Urinary bladder (tissue), 4 donors: Measurements from ENCODE around the gene ARID4B. TPM values are rescaled to one million over a fixed set of nuclear protein-coding genes. Genes with fewer than 3 reads are reported as not detected.

ENCODE experiments used
- DNase-seq: peaks from one replicate; pipeline ENCODE4 v3.0.0-alpha.2; 2015; ENCODE audit errors: extremely low spot score
- H3K27ac ChIP-seq: one replicate; pipeline ENCODE4 v1.5.1; 2013; ENCODE audit warnings: low read depth, mild to moderate bottlenecking, moderate library complexity
- H3K36me3 ChIP-seq: one replicate; pipeline ENCODE4 v1.6.1; 2013; ENCODE audit warnings: mild to moderate bottlenecking, moderate library complexity; ENCODE audit not compliant: insufficient read depth
- H3K4me1 ChIP-seq: one replicate; pipeline ENCODE4 v1.6.1; 2013; ENCODE audit warnings: mild to moderate bottlenecking, moderate library complexity; ENCODE audit not compliant: insufficient read depth
- H3K4me3 ChIP-seq: one replicate; pipeline ENCODE4 v1.5.1; 2013; ENCODE audit warnings: low read depth, low read length
- WGBS: extraction: QIAGEN DNeasy Blood & Tissue Kit; methylation state at CpG from one replicate; pipeline ENCODE4 v1.1.7; 2013; 5-methylcytosine and 5-hydroxymethylcytosine counted together
- polyA plus RNA-seq: library from polyadenylated mRNA; stranded (reverse); fragments of 200-250 nt; gene quantifications from one replicate; pipeline ENCODE4 v1.2.3, GENCODE V29; 2013
- small RNA-seq: library from RNA; depleted of rRNA; stranded (forward); fragments of <200 nt; gene quantifications from one replicate; pipeline ENCODE3, GENCODE V24; 2014
- total RNA-seq: library from RNA; depleted of rRNA; stranded (reverse); fragments of >200 nt; gene quantifications from one replicate; pipeline ENCODE4 v1.2.3, GENCODE V29; 2014
- donor health status: healthy with polysubstance abuse.
- donor health status: healthy.

The ARID4B gene
- total and polyA plus RNA-seq, 2 donors: 19.1 to 72.0 TPM

GRCh38 chr1:235130766-235131270 is 197.2 kb downstream of the ARID4B start:
- 85% methylated on average over 7 of the region's 7 CpGs for WGBS
- no peak for DNase-seq
- Histone ChIP-seq H3K4me1 (peaks cover 1% of the 10 kb centered on the region), H3K36me3 (no peaks in the 10 kb centered on the region), H3K27ac (no peak overlapping the region), H3K4me3 (no peak overlapping the region)

- Histone ChIP-seq H3K4me3 (no peak overlapping the region), H3K4me1 (peaks cover 1% of the 10 kb centered on the region), H3K36me3 (no peaks in the 10 kb centered on the region), H3K27ac (no peak overlapping the region)
- no peak for DNase-seq
- 96% methylated on average over 4 of the region's 4 CpGs for WGBS
These were observed 198.0 kb downstream of the ARID4B start for GRCh38 chr1:235129774-235130570.

GRCh38 chr1:235128456-235129328 is 199.3 kb downstream of the ARID4B start, which contains the start of gene TOMM20:
Gene TOMM20, minus strand, starts transcription at chr1:235128837. Its CDS starts 122 bp downstream, at chr1:235128715.
- H3K4me3 ChIP-seq: peak within 1 kb of the TSS; percentile 83
- H3K4me1 ChIP-seq: peaks cover 1% of the 10 kb centered on the region
- DNase-seq: peak; percentile 94
- H3K36me3 ChIP-seq: peaks cover 1% of the 10 kb centered on the region
- WGBS: 1% methylated on average over 67 of the region's 67 CpGs
- H3K27ac ChIP-seq: peak within 1 kb of the TSS; percentile 84

- 1% methylated on average over 35 of the region's 35 CpGs for WGBS
- H3K36me3 ChIP-seq: peaks cover 1% of the 10 kb centered on the region
- DNase-seq: no peak
- peaks cover 1% of the 10 kb centered on the region for H3K4me1 ChIP-seq
- H3K27ac ChIP-seq: no peak overlapping the region
- H3K4me3 ChIP-seq: peak overlapping the region; percentile 83
These were observed 200.1 kb downstream of the ARID4B start for GRCh38 chr1:235127732-235128455.

GRCh38 chr1:235127203-235127602 is 200.8 kb downstream of the ARID4B start:
- H3K4me1 ChIP-seq: peaks cover 1% of the 10 kb centered on the region
- no peak for DNase-seq
- 27% methylated on average over 4 of the region's 4 CpGs for WGBS
- H3K36me3 ChIP-seq: peaks cover 1% of the 10 kb centered on the region
- peak overlapping the region; percentile 83 for H3K4me3 ChIP-seq
- H3K27ac ChIP-seq: no peak overlapping the region

GRCh38 chr1:235124665-235125064 is 203.3 kb downstream of the ARID4B start:
- Histone ChIP-seq H3K27ac (no peak overlapping the region), H3K36me3 (peaks cover 4% of the 10 kb centered on the region), H3K4me1 (peaks cover 1% of the 10 kb centered on the region), H3K4me3 (no peak overlapping the region)
- no peak for DNase-seq
- WGBS: 76% methylated on average over 1 of the region's 1 CpG

GRCh38 chr1:235124111-235124510 is 203.9 kb downstream of the ARID4B start:
- no peak for DNase-seq
- peaks cover 1% of the 10 kb centered on the region for H3K4me1 ChIP-seq
- 91% methylated on average over 9 of the region's 9 CpGs for WGBS
- H3K4me3 ChIP-seq: no peak overlapping the region
- peaks cover 4% of the 10 kb centered on the region for H3K36me3 ChIP-seq
- no peak overlapping the region for H3K27ac ChIP-seq

- Histone ChIP-seq H3K27ac (no peak overlapping the region), H3K36me3 (peaks cover 7% of the 10 kb centered on the region), H3K4me1 (peaks cover 1% of the 10 kb centered on the region), H3K4me3 (no peak overlapping the region)
- no peak for DNase-seq
- 74% methylated on average over 1 of the region's 1 CpG for WGBS
These were observed 205.6 kb downstream of the ARID4B start for GRCh38 chr1:235122348-235122747.

Small RNA genes lying within 50 kb of the gene (small RNA-seq; reads per million reads assigned to genes)
- gene AL391994.1 (not detected), gene MIR4753 (0.09 reads per million), gene SNORA14B (7.7 reads per million, percentile 93 among the genes with 10 or more reads in this experiment)

Other genes with a start within 250 kb of the ARID4B start
- 78.2 TPM for gene TOMM20, start 199.3 kb downstream of the ARID4B start, total RNA-seq
- 93.8 TPM for gene TOMM20, start 199.3 kb downstream of the ARID4B start, polyA plus RNA-seq
- 53.8 TPM for gene RBM34, start 166.9 kb downstream of the ARID4B start, total RNA-seq
- 60.3 TPM for gene RBM34, start 166.9 kb downstream of the ARID4B start, polyA plus RNA-seq
- gene GGPS1, start 391 bp upstream of the ARID4B start, total RNA-seq: 40.8 TPM
- gene GGPS1, start 391 bp upstream of the ARID4B start, polyA plus RNA-seq: 25.2 TPM
- 28.7 TPM for gene TBCE, start 39.2 kb upstream of the ARID4B start, total RNA-seq
- 15.4 TPM for gene TBCE, start 39.2 kb upstream of the ARID4B start, polyA plus RNA-seq
- 59.5 TPM for gene B3GALNT2, start 176.3 kb upstream of the ARID4B start, total RNA-seq
- 19.6 TPM for gene B3GALNT2, start 176.3 kb upstream of the ARID4B start, polyA plus RNA-seq